Stimulated activated CD8-positive, alpha-beta memory T cell treated with anti-CD3 and anti-CD28 coated beads, Interleukin-7, amount 100 ng/mL, for 1 hour (primary cell): ENCODE data around the gene KLF8.
A peak's percentile ranks its signal among the peaks of the same experiment; 100 is the strongest.
"Not testable (repeated sequence)": the region's sequence is repeated elsewhere in the genome, so short reads cannot be mapped to it uniquely, and the experiment has no call there.

Source experiments
- DNase-seq, 2 donors: peaks; one replicate each; pipeline ENCODE4 v3.0.0-alpha.2; 2020; ENCODE audit warnings: low read depth in 2 of 2

Gene KLF8

DNA sequence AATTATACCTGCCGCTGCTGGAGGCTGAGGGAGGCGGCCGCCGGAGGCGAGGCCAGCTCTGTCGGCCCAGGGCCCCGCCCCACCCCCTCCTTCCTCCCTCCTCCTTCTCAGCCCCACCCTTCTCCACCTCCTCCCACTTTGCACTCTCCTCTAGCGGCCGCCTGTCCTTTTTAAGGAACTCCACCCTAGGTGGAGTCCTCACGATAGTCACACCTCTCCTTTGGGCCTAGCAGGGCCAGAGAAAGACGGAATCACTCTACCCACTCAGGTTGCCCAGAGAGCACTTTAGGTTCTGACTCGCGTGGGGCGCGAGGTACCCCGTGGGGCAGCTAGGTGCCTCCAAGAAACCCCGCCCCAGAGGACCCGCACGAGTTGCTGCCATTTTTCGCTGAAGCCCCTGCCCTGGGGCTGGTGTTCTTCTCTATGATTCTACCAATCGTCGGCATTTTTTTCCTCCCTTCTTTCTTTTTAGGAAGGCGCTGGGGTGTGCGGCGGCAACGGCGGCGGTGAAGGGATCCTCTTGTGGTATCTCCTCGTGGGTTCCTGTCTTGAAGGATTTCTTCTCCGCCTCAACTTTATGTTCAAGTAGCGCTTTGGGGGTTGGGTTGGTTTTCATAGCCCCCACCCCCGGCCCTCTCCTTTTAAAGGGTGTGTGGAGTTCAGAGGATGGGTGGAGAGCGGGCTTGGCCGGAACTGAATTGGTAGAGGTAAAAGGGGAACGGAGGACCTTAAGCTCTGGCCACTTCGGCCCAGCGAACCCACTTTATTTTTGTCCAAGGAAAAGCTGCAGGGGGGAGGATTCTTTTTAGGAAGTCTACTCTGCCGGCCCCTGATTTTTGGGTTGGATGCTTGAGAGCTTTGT lies at the start of gene KLF8:
KLF8 (plus strand) TSS at position 136 of the 862 bp plus-strand sequence. CDS start 979 bp downstream, outside the sequence.
- DNase-seq, result no peak

DNA sequence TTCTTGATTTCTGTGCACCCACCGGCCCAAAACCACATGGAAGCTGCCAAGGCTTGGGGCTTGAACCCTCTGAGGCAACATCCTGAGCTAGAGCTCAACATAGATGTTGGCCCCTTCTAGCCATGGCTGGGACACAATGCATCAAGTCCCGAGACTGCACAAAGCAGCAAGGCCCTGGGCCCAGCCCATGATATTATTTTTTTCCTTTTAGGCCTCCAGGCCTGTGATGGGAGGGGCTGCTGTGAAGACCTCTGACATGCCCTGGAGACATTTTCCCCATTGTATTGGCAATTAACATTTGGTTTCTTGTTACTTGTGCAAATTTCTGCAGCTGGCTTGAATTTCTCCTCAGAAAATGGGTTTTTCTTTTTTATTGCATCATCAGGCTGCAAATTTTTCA lies 25.2 kb upstream of the KLF8 start:
- not testable (repeated sequence) for DNase-seq

- no peak for DNase-seq
These were observed 20.5 kb upstream of the KLF8 start for GRCh38 chrX:56211701-56212100.

DNA sequence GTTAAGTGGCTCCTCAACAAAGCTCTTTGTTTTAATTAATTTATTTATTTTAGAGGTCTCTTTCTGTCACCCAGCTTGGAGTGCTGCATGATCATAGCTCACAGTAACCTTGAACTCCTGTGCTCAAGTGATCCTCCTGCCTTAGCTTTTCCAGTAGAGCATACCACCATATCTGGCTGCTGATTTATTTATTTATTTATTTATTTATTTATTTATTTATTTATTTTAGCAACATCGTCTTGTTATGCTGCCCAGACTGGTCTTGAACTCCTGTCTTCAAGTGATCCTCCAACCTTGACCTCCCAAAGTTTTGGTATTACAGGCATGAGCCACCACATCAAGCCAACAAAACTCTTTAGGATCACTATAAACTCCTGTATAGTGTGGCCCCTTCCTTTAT lies 15.8 kb upstream of the KLF8 start:
- DNase-seq, result no peak

- DNase-seq, result no peak
These were observed 12.5 kb upstream of the KLF8 start for GRCh38 chrX:56219700-56220099.

DNA sequence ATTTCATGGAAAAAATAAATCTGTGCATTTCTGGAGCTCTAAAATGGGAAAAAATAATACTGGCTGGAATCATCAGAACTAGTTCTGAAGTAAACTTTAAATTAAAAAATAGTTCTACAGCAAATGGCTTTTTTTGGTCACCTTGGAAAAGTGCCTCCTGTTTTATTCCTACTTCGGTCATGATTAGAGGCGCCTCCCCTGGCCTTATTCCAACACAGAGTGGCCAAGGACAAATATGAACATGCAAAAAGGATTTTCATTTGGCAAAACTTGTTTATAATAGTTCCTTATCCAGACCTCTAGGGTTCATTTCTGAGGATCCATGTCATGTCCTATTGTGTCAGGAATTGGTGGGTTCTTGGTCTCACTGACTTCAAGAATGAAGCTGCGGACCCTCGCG lies 11.1 kb upstream of the KLF8 start:
- no peak for DNase-seq

DNA sequence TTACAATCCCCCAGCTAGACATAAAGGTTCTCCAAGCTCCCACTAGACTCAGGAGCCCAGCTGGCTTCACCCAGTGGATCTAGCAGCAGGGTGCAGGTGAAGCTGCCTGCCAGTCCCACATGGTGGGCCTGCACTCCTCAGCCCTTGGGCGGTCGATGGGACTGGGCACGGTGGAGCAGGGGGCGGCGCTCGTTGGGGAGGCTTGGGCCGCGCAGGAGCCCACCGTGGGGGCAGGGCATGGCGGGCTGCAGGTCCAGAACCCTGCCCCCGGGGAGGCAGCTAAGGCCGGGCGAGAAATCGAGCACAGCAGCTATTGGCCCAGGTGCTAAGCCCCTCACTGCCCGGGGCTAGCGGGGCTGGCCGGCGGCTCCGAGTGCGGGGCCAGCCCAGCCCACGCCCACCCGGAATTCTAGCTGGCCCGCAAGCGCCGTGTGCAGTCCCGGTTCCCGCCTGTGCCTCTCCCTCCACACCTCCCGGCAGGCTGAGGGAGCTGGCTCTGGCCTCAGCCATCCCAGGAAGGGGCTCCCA lies 9.6 kb upstream of the KLF8 start:
- no peak for DNase-seq

- no peak for DNase-seq
These were observed 5.2 kb upstream of the KLF8 start for GRCh38 chrX:56226980-56227379.

- no peak for DNase-seq
These were observed 3.2 kb upstream of the KLF8 start for GRCh38 chrX:56228914-56229313.

DNA sequence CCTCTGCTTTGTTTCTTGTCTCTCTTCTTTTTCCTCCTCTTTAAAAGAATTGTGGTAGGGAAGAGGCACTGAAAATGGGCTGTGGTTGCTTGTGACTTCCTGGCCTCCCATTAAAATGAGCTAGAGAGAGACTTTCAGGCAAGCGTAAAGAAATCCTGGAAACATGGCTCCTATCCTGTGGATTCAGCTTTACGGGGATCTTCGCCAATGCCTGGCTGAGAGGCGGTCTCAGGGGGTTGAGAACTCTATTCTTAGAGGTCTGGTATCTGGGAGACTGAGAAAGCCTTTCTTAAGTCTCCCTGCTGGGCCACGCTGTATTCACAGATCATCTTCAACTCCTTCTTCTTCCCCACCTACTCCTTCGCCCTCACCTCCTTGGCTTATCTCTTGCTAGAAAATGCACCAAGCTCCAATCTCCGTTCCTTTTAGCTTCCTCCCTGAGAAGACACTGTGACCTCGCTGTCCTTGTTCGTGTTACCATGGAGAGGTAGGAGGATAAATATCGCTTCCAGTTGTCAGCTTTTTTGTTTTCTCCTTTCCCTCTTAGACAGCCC lies 542 bp upstream of the KLF8 start:
- DNase-seq, result no peak

- no peak for DNase-seq
These were observed 944 bp downstream of the KLF8 start for GRCh38 chrX:56233100-56233499.

GRCh38 chrX:56233682-56234081 lies 1.5 kb downstream of the KLF8 start:
- no peak for DNase-seq

GRCh38 chrX:56248492-56248891 lies 16.3 kb downstream of the KLF8 start:
- DNase-seq, result peak in 1 of 2 donors; percentile 31

DNA sequence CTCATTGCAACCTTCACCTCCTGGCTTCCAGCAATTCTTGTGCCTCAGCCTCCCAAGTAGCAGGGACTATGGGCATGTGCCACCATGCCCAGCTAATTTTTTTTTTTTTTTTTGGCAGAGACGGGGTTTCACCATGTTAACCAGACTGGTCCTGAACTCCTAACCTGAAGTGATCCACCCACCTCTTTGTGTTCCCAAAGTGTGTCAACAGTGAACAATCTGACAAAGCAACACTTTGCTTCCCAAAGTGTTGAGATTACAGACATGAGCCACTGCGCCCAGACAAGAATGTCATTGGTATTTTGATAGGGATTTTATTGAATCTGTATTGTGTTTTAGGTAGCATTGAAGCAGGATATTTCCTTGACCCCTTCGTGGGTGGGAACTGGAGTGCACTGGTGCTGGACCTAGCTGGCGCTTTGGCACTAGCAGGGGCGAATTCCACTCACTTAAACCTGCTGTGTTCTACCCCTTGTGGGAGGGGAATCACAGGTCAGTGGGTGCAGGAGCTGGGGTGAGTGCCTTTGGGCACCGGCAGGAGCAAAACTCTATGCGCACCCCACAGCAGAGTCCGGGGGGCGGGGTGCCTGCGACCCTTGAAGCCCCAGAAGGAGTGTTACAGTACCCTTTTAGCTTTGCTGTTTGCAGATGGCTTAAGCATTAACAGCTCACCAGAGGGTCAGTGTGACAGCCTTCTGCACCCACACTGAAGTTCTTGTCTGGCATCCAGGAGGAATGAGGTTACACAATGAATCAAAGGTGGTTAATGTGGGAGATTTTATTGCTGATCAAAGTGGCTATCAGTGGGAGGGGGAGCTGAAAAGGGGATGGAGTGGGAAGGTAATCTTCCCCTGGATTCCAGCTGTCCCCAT lies 21.9 kb downstream of the KLF8 start:
- no peak for DNase-seq

DNA sequence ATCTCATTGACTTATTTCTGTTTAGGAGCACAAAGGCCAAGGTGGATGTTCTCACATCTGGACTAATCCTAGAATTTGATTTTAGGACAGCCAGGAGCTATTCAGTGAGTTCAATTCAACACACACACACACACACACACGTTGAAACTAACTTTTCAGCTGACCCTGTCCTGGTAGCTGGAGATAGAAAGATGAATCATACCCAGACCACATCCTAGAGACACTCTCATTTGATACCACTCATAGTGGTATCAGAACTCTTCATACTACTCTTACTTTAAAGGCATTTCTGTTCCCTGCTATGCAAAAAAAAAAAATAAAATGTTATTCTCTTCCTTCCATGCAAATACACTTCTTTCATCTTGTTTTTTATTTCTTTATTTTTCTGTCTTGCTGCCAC lies 36.7 kb downstream of the KLF8 start:
- DNase-seq, result no peak

DNA sequence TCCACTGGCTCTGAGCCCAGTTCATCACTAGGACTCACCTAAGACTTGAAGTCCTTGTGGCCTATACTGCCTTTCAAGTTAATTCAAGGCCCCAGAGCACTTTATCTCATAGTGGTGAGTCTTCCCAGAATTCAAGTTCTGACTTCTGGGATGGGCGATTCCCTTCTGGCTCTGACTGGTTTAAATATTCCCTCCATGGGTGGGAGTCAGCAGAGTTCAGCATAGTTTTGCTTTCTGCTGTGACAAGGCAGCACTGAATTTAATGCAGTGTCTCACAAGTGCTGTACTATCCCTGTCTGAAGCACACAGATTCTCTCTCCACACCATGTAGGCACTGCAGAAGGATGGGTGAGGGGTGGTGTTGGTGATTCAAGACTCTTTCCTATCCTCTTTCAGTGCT lies 46.5 kb downstream of the KLF8 start:
- DNase-seq, result no peak

GRCh38 chrX:56279863-56280262 lies 47.7 kb downstream of the KLF8 start:
- no peak for DNase-seq

GRCh38 chrX:56281789-56282188 lies 49.6 kb downstream of the KLF8 start:
- no peak for DNase-seq

DNA sequence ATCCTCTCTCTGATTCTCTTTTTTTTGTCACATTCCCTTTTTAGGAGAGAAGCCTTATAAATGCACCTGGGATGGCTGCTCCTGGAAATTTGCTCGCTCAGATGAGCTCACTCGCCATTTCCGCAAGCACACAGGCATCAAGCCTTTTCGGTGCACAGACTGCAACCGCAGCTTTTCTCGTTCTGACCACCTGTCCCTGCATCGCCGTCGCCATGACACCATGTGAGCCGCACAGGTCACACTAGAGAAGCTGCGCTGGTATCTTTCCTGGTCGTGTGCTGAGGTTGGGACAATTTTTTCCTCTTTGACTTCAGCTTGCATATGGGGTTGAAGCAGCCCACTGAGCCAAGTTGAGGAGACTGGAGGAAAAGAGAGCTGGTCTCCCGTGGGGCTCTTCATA lies 52.1 kb downstream of the KLF8 start:
- DNase-seq, result no peak

- DNase-seq, result no peak
These were observed 56.5 kb downstream of the KLF8 start for GRCh38 chrX:56288608-56289007.

DNA sequence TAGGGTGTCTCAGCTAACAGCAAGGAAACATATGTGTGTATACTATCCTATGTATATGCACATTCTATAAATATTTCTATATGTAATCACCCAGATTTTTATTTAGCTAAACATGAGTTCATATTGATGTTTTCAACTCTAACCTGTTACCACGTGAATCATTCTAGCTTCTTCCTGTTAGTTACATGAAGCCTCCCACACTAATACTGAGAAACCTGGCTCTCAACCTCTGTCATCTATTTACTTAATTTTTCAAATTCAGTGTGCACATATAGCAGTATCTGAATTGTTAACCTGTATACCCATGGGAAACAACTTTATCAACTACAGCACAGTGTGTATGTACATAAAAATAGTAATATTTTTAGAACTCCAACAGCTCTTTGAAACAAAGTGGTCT lies 57.3 kb downstream of the KLF8 start:
- DNase-seq, result no peak

GRCh38 chrX:56308726-56309125 lies 76.6 kb downstream of the KLF8 start:
- no peak for DNase-seq
